ENCODE results near the gene TAF6. TPM values are rescaled to one million over a fixed set of nuclear protein-coding genes. Genes with fewer than 3 reads are reported as not detected.
A peak's percentile ranks its signal among the peaks of the same experiment; 100 is the strongest.

Gene TAF6
- total and polyA plus RNA-seq, 9 of the 15 experiments (the other 6 are each of a cell fraction or from before 2014, with no cell fraction given) = 0.78 to 78.7 (median 21.3) TPM

DNA sequence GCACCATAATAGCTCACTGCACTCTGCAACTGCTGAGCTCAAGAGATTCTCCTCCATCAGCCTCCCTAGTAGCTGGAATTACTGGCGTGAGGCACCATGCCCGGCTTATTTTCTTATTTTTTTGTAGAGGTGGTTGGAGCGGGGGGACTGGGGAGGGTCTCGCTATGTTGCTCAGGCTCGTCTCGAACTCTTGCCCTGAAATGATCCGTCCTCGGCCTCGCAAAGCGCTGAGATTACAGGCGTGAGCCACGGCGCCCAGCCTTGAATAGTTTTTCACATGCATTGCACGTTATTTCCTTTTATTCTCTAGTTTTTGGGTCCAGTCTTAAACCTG is 29.0 kb upstream of the TAF6 start (continued):
- TF ChIP-seq CCAR2 (IDR thresholded peaks at IDR 0.05; ENCODE audit: low read depth, low read length) = no peak
- no peak for TF ChIP-seq BDP1 (IDR thresholded peaks at IDR 0.05; ENCODE audit: insufficient read depth, insufficient read length)
- no peak for TF ChIP-seq PTRF (tag; IDR thresholded peaks at IDR 0.05)
- TF ChIP-seq, protein P1, sequence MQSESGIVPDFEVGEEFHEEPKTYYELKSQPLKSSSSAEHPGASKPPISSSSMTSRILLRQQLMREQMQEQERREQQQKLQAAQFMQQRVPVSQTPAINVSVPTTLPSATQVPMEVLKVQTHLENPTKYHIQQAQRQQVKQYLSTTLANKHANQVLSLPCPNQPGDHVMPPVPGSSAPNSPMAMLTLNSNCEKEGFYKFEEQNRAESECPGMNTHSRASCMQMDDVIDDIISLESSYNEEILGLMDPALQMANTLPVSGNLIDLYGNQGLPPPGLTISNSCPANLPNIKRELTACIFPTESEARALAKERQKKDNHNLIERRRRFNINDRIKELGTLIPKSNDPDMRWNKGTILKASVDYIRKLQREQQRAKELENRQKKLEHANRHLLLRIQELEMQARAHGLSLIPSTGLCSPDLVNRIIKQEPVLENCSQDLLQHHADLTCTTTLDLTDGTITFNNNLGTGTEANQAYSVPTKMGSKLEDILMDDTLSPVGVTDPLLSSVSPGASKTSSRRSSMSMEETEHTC (IDR thresholded peaks at IDR 0.05) = no peak
- TF ChIP-seq MTA1 (IDR thresholded peaks at IDR 0.05; ENCODE audit: borderline replicate concordance) = 0 out of 2 replicates have a peak, but pooled peaks have one; percentile 30
- TF ChIP-seq BCOR (IDR thresholded peaks at IDR 0.05) = peak; percentile 56; the same call in 1 of the 2 replicates
- TF ChIP-seq ZFP1 (CRISPR knock-in tag; IDR thresholded peaks at IDR 0.05) = no peak
- no peak for TF ChIP-seq RFX5 (IDR thresholded peaks at IDR 0.05; ENCODE audit: low read depth, low read length)
- TF ChIP-seq KDM5B (IDR thresholded peaks at IDR 0.05; ENCODE audit: insufficient replicate concordance, low read depth, low read length) = no peak
- TF ChIP-seq, protein P2, sequence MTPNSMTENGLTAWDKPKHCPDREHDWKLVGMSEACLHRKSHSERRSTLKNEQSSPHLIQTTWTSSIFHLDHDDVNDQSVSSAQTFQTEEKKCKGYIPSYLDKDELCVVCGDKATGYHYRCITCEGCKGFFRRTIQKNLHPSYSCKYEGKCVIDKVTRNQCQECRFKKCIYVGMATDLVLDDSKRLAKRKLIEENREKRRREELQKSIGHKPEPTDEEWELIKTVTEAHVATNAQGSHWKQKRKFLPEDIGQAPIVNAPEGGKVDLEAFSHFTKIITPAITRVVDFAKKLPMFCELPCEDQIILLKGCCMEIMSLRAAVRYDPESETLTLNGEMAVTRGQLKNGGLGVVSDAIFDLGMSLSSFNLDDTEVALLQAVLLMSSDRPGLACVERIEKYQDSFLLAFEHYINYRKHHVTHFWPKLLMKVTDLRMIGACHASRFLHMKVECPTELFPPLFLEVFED (CRISPR knock-in tag; conservative IDR thresholded peaks at IDR 0.05) = peak; percentile 74; the same call in 1 of the 2 replicates
- no peak for TF ChIP-seq EP400 (IDR thresholded peaks at IDR 0.05)
- no peak for TF ChIP-seq ZNF124 (CRISPR knock-in tag; IDR thresholded peaks at IDR 0.05)
- TF ChIP-seq CHD4 (IDR thresholded peaks at IDR 0.05; ENCODE audit: insufficient read depth, insufficient replicate concordance, low read depth, low read length, poor library complexity, severe bottlenecking) = no peak
- 0 out of 2 replicates have a peak, but pooled peaks have one; percentile 22 for TF ChIP-seq ELF4 (CRISPR knock-in tag; IDR thresholded peaks at IDR 0.05)
- TF ChIP-seq ARID1B (IDR thresholded peaks at IDR 0.05) = peak; percentile 8; the same call in 1 of the 2 replicates
- no peak for TF ChIP-seq CHD1 (IDR thresholded peaks at IDR 0.05; ENCODE audit: low read length)
- TF ChIP-seq GTF2F1 (IDR thresholded peaks at IDR 0.05; ENCODE audit: low read depth, low read length) = no peak
- no peak for TF ChIP-seq STAG1 (CRISPR knock-in tag; IDR thresholded peaks at IDR 0.05; ENCODE audit: borderline replicate concordance)
- no peak for TF ChIP-seq ZNF274 (IDR thresholded peaks at IDR 0.05; ENCODE audit: borderline replicate concordance, low read depth, low read length)
- TF ChIP-seq, protein P3, sequence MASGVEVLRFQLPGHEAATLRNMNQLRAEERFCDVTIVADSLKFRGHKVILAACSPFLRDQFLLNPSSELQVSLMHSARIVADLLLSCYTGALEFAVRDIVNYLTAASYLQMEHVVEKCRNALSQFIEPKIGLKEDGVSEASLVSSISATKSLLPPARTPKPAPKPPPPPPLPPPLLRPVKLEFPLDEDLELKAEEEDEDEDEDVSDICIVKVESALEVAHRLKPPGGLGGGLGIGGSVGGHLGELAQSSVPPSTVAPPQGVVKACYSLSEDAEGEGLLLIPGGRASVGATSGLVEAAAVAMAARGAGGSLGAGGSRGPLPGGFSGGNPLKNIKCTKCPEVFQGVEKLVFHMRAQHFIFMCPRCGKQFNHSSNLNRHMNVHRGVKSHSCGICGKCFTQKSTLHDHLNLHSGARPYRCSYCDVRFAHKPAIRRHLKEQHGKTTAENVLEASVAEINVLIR (CRISPR knock-in tag; IDR thresholded peaks at IDR 0.05) = no peak
- no peak for TF ChIP-seq MAFF (IDR thresholded peaks at IDR 0.05; ENCODE audit: low read length)
- TF ChIP-seq ZKSCAN8 (CRISPR knock-in tag; IDR thresholded peaks at IDR 0.05) = no peak
- TF ChIP-seq, protein P4, sequence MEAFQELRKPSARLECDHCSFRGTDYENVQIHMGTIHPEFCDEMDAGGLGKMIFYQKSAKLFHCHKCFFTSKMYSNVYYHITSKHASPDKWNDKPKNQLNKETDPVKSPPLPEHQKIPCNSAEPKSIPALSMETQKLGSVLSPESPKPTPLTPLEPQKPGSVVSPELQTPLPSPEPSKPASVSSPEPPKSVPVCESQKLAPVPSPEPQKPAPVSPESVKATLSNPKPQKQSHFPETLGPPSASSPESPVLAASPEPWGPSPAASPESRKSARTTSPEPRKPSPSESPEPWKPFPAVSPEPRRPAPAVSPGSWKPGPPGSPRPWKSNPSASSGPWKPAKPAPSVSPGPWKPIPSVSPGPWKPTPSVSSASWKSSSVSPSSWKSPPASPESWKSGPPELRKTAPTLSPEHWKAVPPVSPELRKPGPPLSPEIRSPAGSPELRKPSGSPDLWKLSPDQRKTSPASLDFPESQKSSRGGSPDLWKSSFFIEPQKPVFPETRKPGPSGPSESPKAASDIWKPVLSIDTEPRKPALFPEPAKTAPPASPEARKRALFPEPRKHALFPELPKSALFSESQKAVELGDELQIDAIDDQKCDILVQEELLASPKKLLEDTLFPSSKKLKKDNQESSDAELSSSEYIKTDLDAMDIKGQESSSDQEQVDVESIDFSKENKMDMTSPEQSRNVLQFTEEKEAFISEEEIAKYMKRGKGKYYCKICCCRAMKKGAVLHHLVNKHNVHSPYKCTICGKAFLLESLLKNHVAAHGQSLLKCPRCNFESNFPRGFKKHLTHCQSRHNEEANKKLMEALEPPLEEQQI (IDR thresholded peaks at IDR 0.05) = no peak
- TF ChIP-seq MIER1 (IDR thresholded peaks at IDR 0.05; ENCODE audit: low read depth) = peak; percentile 41; the same call in 1 of the 2 replicates

All from K562 (cell line).